Activated CD4-positive, alpha-beta T cell treated with anti-CD3 and anti-CD28 coated beads, Interleukin-2, amount 10 ng/mL, durations not matched to agents 24 days and 14 days (primary cell): ENCODE results near the gene DDIT4. TPM values are rescaled to one million over a fixed set of nuclear protein-coding genes. Genes with fewer than 3 reads are reported as not detected.
"Not testable (repeated sequence)": the region's sequence is repeated elsewhere in the genome, so short reads cannot be mapped to it uniquely, and the experiment has no call there.

Experiments
- DNase-seq: peaks from one replicate; pipeline ENCODE4 v3.0.0; 2022
- H3K27ac Mint-ChIP-seq: one replicate; pipeline ENCODE4 v1.8.0; 2022; ENCODE audit warnings: mild to moderate bottlenecking, mixed read lengths
- H3K27me3 Mint-ChIP-seq: one replicate; pipeline ENCODE4 v1.8.0; 2022; ENCODE audit warnings: mixed read lengths
- H3K36me3 Mint-ChIP-seq: one replicate; pipeline ENCODE4 v1.8.0; 2022; ENCODE audit warnings: low read depth, mild to moderate bottlenecking, mixed read lengths
- H3K4me1 Mint-ChIP-seq: one replicate; pipeline ENCODE4 v1.8.0; 2021; ENCODE audit warnings: mixed read lengths
- H3K4me3 Mint-ChIP-seq: one replicate; pipeline ENCODE4 v1.8.0; 2022; ENCODE audit warnings: mild to moderate bottlenecking, moderate library complexity, mixed read lengths
- H3K9me3 Mint-ChIP-seq: one replicate; pipeline ENCODE4 v1.8.0; 2021; ENCODE audit warnings: mixed read lengths
- intact Hi-C: fragments of 100-400 bp; cut with micrococcal nuclease; formaldehyde crosslinking; loops from one replicate; pipeline ENCODE4 v1.15.1; 2023
- total RNA-seq: library from RNA; stranded (reverse); gene quantifications from 2 replicates; pipeline ENCODE4 v1.2.3, GENCODE V29; 2022

The DDIT4 gene, protein sequence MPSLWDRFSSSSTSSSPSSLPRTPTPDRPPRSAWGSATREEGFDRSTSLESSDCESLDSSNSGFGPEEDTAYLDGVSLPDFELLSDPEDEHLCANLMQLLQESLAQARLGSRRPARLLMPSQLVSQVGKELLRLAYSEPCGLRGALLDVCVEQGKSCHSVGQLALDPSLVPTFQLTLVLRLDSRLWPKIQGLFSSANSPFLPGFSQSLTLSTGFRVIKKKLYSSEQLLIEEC
- 260 and 271 TPM in 2 replicates for total RNA-seq

DNA sequence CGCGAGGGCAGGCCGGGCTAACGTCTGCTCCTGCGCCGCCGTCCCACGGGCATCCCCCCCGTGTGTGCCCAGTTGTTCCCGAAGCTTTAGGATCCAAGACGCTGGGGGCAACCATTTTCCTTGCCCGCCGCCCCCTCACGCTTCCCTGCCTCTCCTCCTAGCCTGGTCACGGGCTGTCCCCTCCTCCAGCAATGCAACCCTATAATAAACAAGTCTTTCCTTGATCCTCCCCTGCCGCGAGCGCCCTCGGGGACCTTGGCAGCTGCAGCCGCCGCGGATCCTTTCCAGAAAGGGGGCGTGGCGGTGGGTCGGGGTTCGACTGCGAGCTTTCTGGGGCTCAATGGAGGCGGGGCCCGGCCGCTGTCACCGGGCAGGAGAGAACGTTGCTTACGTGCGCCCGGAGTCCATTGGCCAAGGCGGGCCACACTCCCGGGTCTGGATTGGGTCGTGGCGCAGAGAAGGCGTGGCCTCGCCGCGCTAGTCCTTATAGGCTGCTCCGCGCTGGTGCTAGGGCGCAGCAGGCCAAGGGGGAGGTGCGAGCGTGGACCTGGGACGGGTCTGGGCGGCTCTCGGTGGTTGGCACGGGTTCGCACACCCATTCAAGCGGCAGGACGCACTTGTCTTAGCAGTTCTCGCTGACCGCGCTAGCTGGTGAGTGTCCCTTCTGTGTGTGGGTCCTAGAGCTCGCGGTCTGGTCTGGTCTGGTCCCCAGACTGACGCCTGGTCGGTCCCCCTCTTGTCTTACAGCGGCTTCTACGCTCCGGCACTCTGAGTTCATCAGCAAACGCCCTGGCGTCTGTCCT is at the start of gene DDIT4:
Gene DDIT4, plus strand, starts transcription at position 515 of the 803 bp plus-strand sequence. CDS start 293 bp downstream, outside the sequence.
- Mint-ChIP-seq H3K4me1 (peaks cover 51% of the 10 kb centered on the region), H3K9me3 (no peaks in the 10 kb centered on the region), H3K4me3 (peak within 1 kb of the TSS; percentile 96), H3K36me3 (peaks cover 31% of the 10 kb centered on the region), H3K27me3 (no peaks in the 10 kb centered on the region), H3K27ac (peak within 1 kb of the TSS; percentile 92)
- intact Hi-C loops: loop anchor here (1.0 to 2.0 kb wide), 6 partner anchors 12 to 62 kb away; no protein-coding TSS in a partner anchor
- peak; percentile 100 for DNase-seq

DNA sequence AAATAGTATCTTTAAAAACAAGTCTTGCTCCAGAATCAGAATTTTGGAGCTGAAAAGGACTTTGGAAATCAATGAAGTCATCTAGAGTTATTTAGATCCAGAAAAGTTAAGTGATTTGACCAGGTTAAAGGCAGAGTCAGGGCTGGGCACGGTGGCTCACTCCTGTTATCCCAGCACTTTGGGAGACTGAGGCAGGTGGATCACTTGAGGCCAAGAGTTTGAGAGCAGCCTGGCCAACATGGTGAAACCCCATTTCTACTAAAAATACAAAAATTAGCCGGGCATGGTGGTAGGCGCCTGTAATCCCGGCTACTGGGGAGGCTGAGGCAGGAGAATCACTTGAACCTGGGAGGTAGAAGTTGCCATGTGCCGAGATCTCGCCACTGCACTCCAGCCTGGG is 49.5 kb upstream of the DDIT4 start:
- peaks cover 25% of the 10 kb centered on the region for H3K36me3 Mint-ChIP-seq
- not testable (repeated sequence) for H3K4me3 Mint-ChIP-seq, H3K27me3 Mint-ChIP-seq, DNase-seq, H3K9me3 Mint-ChIP-seq
- intact Hi-C loops: loop anchor here (5.0 kb wide), 1 partner anchor 327 kb away; no protein-coding TSS in a partner anchor
- peak overlapping the region; percentile 27 for H3K27ac Mint-ChIP-seq
- peaks cover 28% of the 10 kb centered on the region for H3K4me1 Mint-ChIP-seq

GRCh38 chr10:72226418-72227027 is 47.2 kb upstream of the DDIT4 start:
- Mint-ChIP-seq H3K27ac (peak overlapping the region; percentile 20), H3K4me1 (peaks cover 30% of the 10 kb centered on the region), H3K36me3 (peaks cover 36% of the 10 kb centered on the region), H3K4me3 (no peak overlapping the region), H3K9me3 (no peaks in the 10 kb centered on the region), H3K27me3 (no peaks in the 10 kb centered on the region)
- no peak for DNase-seq
- intact Hi-C loops: no loop called here

DNA sequence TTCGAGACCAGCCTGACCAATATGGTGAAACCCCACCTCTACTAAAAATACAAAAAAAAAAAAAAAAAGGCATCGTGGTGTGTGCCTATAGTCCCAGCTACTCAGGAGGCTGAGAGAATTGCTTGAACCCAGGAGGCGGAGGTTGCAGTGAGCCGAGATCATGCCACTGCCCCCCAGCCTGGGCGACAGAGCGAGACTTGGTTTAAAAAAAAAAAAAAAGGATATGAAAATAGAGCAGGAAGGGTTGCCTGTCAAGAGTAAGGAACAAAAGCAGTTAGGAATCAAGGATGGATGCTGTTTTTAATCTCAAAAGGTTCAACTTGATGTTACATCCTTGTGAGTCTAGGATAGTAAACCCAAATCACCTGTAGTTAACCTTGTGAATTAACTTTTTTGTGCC is 45.9 kb upstream of the DDIT4 start:
- H3K27ac Mint-ChIP-seq: no peak overlapping the region
- intact Hi-C loops: no loop called here
- peaks cover 27% of the 10 kb centered on the region for H3K4me1 Mint-ChIP-seq
- no peaks in the 10 kb centered on the region for H3K27me3 Mint-ChIP-seq
- peaks cover 35% of the 10 kb centered on the region for H3K36me3 Mint-ChIP-seq
- no peaks in the 10 kb centered on the region for H3K9me3 Mint-ChIP-seq
- no peak for DNase-seq
- no peak overlapping the region for H3K4me3 Mint-ChIP-seq

- no peak for DNase-seq
- H3K4me3 Mint-ChIP-seq: no peak overlapping the region
- no peak overlapping the region for H3K27ac Mint-ChIP-seq
- H3K27me3 Mint-ChIP-seq: no peaks in the 10 kb centered on the region
- no peaks in the 10 kb centered on the region for H3K9me3 Mint-ChIP-seq
- peaks cover 40% of the 10 kb centered on the region for H3K36me3 Mint-ChIP-seq
- H3K4me1 Mint-ChIP-seq: peaks cover 26% of the 10 kb centered on the region
- intact Hi-C loops: no loop called here
These were observed 45.4 kb upstream of the DDIT4 start for GRCh38 chr10:72228318-72228751.

- Mint-ChIP-seq H3K36me3 (peaks cover 39% of the 10 kb centered on the region), H3K4me3 (no peak overlapping the region), H3K9me3 (no peaks in the 10 kb centered on the region), H3K27ac (peak overlapping the region; percentile 70), H3K4me1 (peaks cover 18% of the 10 kb centered on the region), H3K27me3 (no peaks in the 10 kb centered on the region)
- no peak for DNase-seq
- intact Hi-C loops: no loop called here
These were observed 44.2 kb upstream of the DDIT4 start for GRCh38 chr10:72229261-72230251.

- Mint-ChIP-seq H3K9me3 (no peaks in the 10 kb centered on the region), H3K27me3 (no peaks in the 10 kb centered on the region), H3K4me1 (peaks cover 13% of the 10 kb centered on the region), H3K36me3 (peaks cover 57% of the 10 kb centered on the region), H3K4me3 (no peak overlapping the region), H3K27ac (no peak overlapping the region)
- DNase-seq: no peak
- intact Hi-C loops: no loop called here
These were observed 40.1 kb upstream of the DDIT4 start for GRCh38 chr10:72233621-72234020.

GRCh38 chr10:72234560-72235095 is 39.1 kb upstream of the DDIT4 start:
- H3K4me3 Mint-ChIP-seq: no peak overlapping the region
- H3K4me1 Mint-ChIP-seq: peaks cover 8% of the 10 kb centered on the region
- no peaks in the 10 kb centered on the region for H3K9me3 Mint-ChIP-seq
- intact Hi-C loops: no loop called here
- H3K36me3 Mint-ChIP-seq: peaks cover 53% of the 10 kb centered on the region
- no peak for DNase-seq
- no peak overlapping the region for H3K27ac Mint-ChIP-seq
- H3K27me3 Mint-ChIP-seq: no peaks in the 10 kb centered on the region

GRCh38 chr10:72235544-72236279 is 38.0 kb upstream of the DDIT4 start:
- Mint-ChIP-seq H3K27me3 (no peaks in the 10 kb centered on the region), H3K4me3 (no peak overlapping the region), H3K36me3 (peaks cover 49% of the 10 kb centered on the region), H3K27ac (peak overlapping the region; percentile 30), H3K4me1 (peaks cover 8% of the 10 kb centered on the region), H3K9me3 (no peaks in the 10 kb centered on the region)
- DNase-seq: no peak
- intact Hi-C loops: no loop called here

DNA sequence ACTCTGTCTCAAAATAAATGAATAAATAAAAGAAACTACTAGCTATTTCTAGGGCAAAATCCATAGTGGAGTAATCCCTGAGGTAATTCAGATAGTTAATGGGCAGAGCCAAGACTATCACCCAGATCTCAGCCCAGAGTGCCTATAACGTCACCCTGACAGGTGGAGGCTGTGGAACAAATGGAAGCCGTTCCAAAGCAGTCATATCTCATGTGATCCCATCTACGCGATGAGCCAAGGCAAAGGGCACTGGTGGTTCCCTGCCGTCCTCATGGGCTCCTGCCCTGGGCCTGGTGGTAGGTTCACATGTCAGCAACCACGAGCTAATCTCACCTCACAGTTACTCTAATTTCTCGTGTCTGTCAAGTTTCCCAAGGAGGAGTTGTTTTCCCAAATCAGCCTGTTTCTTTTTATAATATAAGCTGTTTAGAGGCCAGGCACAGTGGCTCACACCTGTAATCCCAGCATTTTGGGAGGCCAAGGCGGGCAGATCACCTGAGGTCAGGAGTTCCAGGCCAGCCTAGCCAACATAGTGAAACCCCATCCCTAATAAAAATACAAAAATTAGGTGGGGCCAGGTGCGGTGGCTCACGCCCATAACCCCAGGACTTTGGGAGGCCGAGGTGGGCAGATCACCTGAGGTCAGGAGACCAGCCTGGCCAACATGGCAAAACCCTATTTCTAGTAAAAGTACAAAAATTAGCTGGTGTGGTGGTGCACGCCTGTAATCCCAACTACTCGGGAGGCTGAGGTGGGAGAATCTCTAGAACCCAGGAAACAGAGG is 35.1 kb upstream of the DDIT4 start:
- Mint-ChIP-seq H3K4me1 (peaks cover 28% of the 10 kb centered on the region), H3K27me3 (no peaks in the 10 kb centered on the region), H3K36me3 (peaks cover 39% of the 10 kb centered on the region), H3K27ac (no peak overlapping the region), H3K9me3 (no peaks in the 10 kb centered on the region), H3K4me3 (no peak overlapping the region)
- no peak for DNase-seq
- intact Hi-C loops: no loop called here

- no peaks in the 10 kb centered on the region for H3K27me3 Mint-ChIP-seq
- no peak for DNase-seq
- peak overlapping the region; percentile 12 for H3K27ac Mint-ChIP-seq
- H3K4me1 Mint-ChIP-seq: peaks cover 34% of the 10 kb centered on the region
- intact Hi-C loops: no loop called here
- peaks cover 35% of the 10 kb centered on the region for H3K36me3 Mint-ChIP-seq
- no peaks in the 10 kb centered on the region for H3K9me3 Mint-ChIP-seq
- no peak overlapping the region for H3K4me3 Mint-ChIP-seq
These were observed 34.3 kb upstream of the DDIT4 start for GRCh38 chr10:72239409-72239808.

- DNase-seq: no peak
- H3K4me1 Mint-ChIP-seq: peaks cover 43% of the 10 kb centered on the region
- intact Hi-C loops: no loop called here
- H3K27ac Mint-ChIP-seq: no peak overlapping the region
- no peaks in the 10 kb centered on the region for H3K27me3 Mint-ChIP-seq
- no peaks in the 10 kb centered on the region for H3K9me3 Mint-ChIP-seq
- H3K36me3 Mint-ChIP-seq: peaks cover 29% of the 10 kb centered on the region
- H3K4me3 Mint-ChIP-seq: no peak overlapping the region
These were observed 33.4 kb upstream of the DDIT4 start for GRCh38 chr10:72240371-72240770.
